Spinal cord (tissue), 10 donors: ENCODE measurements around the gene TENT5D. TPM values are rescaled to one million over a fixed set of nuclear protein-coding genes. Genes with fewer than 3 reads are reported as not detected.
"Not testable (repeated sequence)": the region's sequence is repeated elsewhere in the genome, so short reads cannot be mapped to it uniquely, and the experiment has no call there.

ENCODE experiments used
- DNase-seq, 6 donors: peaks; one replicate each; pipeline versions ENCODE4 v3.0.0 to v3.0.0-alpha.2; 2013 to 2015; ENCODE audit warnings: low spot score in 6 of 6, low read depth in 4 of 6
- H3K27ac ChIP-seq: one replicate; pipeline ENCODE4 v1.5.1; 2013; ENCODE audit warnings: low read depth, low read length, control low read depth
- H3K27me3 ChIP-seq: one replicate; pipeline ENCODE4 v1.6.1; 2013; ENCODE audit warnings: low read length; ENCODE audit not compliant: control insufficient read depth, insufficient read depth
- H3K36me3 ChIP-seq: one replicate; pipeline ENCODE4 v1.6.1; 2013; ENCODE audit warnings: low read length; ENCODE audit not compliant: control insufficient read depth, insufficient read depth
- H3K4me1 ChIP-seq: one replicate; pipeline ENCODE4 v1.6.1; 2013; ENCODE audit warnings: low read length; ENCODE audit not compliant: control insufficient read depth, insufficient read depth
- H3K4me3 ChIP-seq: one replicate; pipeline ENCODE4 v1.5.1; 2013; ENCODE audit warnings: low read depth, low read length, control low read depth
- H3K9me3 ChIP-seq: one replicate; pipeline ENCODE4 v1.6.1; 2013; ENCODE audit warnings: low read length; ENCODE audit not compliant: control insufficient read depth, insufficient read depth
- WGBS: methylation state at CpG from one replicate; pipeline ENCODE4 v1.1.5; 2013; ENCODE audit warnings: missing lambda C conversion rate; ENCODE audit not compliant: insufficient coverage; 5-methylcytosine and 5-hydroxymethylcytosine counted together
- polyA plus RNA-seq, 2 donors: library from polyadenylated mRNA; unstranded; fragments of 120-200 nt; gene quantifications; one replicate each; pipeline ENCODE4 v1.2.1, GENCODE V29; 2013; ENCODE audit not compliant: insufficient read length in 2 of 2
- total RNA-seq, 2 donors: library from RNA; depleted of rRNA in 1 of 2; stranded (reverse); fragments of 120-200 nt in 1 of 2; fragments of >200 nt in 1 of 2; gene quantifications; one replicate each; pipeline versions ENCODE4 v1.2.3 to v1.2.4, GENCODE V29; 2013 to 2014
- donor health status: healthy.

The TENT5D gene
- total and polyA plus RNA-seq, 4 donors: not detected

DNA sequence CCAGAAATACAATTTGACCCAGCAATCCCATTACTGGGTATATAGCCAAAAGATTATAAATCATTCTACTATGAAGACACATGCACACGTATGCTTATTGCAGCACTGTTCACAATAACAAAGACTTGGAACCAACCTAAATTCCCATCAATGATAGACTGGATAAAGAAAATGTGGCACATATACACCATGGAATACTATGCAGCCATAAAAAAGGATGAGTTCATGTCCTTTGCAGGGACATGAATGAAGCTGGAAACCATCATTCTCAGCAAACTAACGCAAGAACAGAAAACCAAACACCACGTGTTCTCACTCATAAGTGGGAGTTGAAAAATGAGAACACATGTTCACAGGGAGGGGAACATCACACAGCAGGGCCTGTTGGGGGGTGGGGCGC lies 47.9 kb downstream of the TENT5D start:
- H3K27me3 ChIP-seq, H3K4me3 ChIP-seq, H3K4me1 ChIP-seq, H3K36me3 ChIP-seq, DNase-seq, H3K9me3 ChIP-seq, H3K27ac ChIP-seq: not testable (repeated sequence)
- no CpG with 5 or more reads among the region's 4 CpGs for WGBS

DNA sequence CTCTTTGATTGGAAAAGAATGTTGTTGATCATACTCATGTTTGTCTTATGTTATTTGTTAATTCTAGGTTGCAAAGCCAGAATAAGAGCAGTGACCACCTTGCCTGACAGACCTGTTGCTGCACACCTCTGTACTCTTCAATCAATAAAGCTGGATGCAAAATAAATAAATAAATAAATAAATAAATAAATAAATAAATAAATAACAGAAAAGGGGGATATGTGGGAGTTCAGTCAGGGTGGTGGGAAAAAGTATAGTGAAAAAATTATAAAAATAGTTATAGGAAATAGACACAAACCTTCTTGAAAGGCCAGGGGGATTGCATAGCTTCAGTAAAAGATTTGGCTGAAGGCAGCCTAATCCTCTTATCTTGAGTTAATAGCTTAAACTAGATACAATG lies 51.3 kb downstream of the TENT5D start:
- no peak overlapping the region for H3K27ac ChIP-seq
- no peaks in the 10 kb centered on the region for H3K27me3 ChIP-seq
- H3K4me3 ChIP-seq: no peak overlapping the region
- DNase-seq: no peak
- H3K9me3 ChIP-seq: peaks cover 1% of the 10 kb centered on the region
- H3K4me1 ChIP-seq: no peaks in the 10 kb centered on the region
- no peaks in the 10 kb centered on the region for H3K36me3 ChIP-seq

DNA sequence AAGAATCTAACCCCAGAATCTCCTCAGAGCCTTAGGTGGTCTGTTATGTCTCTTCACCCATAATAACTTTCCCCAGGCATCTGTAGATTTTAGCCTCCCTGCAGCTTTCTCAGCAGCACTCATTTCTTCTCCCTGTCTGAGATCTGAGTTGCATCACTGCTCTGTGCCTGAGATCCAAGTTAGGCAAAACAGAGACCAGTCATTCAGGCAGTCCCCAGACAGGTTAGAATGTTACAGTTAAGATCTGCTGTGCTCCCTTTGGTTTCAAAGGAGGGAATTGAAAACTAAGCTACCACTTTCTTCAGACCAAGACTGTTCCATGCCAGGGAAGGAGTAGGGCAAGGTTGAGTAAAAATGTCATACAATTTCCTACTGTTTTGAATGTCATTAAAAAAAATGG lies 65.3 kb downstream of the TENT5D start:
- no peak overlapping the region for H3K27ac ChIP-seq

DNA sequence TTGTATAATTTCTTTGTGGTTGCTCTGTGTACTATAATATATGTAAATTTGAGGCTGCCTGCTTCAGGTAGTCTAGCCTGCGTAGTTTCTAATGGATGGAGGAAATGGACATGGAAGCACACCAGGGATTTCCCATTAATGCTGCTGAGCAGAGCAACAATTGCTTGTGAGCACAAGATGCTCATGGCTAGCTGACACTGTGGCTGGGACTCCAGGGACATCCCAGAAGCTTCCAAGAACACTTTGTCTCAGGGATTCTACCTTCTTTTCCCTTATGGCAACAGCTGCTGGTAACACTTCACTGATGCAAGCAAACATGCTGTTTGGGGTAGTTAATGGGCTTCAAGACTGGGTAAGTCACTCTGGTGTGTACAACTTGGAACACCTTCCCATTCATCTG lies 66.1 kb downstream of the TENT5D start:
- no peak for DNase-seq
- no peaks in the 10 kb centered on the region for H3K36me3 ChIP-seq
- no peaks in the 10 kb centered on the region for H3K4me1 ChIP-seq
- no peak overlapping the region for H3K4me3 ChIP-seq
- no peaks in the 10 kb centered on the region for H3K9me3 ChIP-seq
- WGBS: 60% methylated on average over 1 of the region's 1 CpG
- no peak overlapping the region for H3K27ac ChIP-seq
- H3K27me3 ChIP-seq: no peaks in the 10 kb centered on the region

More for the DNA sequence above, 65.3 kb downstream of the TENT5D start:
- no peak for DNase-seq
- no peak overlapping the region for H3K4me3 ChIP-seq
- no peaks in the 10 kb centered on the region for H3K9me3 ChIP-seq
- no peaks in the 10 kb centered on the region for H3K4me1 ChIP-seq
- H3K27me3 ChIP-seq: no peaks in the 10 kb centered on the region
- no peaks in the 10 kb centered on the region for H3K36me3 ChIP-seq

DNA sequence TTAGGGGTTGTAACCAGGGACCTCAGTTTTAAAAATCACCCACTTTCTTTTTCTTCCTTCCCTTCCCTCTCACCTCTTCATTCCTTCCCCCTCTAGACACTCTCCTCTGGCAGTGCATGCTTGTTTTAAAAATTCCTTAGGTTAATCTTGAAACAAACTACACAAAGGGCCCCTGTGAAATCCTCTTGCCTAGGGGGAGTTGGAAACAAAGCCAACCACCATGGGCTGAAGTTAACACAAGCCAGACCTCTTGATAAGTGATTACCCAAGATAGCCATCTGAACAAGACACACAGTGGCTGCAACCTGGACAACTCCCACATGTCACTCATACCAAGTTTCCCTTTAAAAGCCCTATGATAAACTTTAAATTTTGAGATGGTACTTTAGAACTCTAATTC lies 68.9 kb downstream of the TENT5D start:
- H3K4me1 ChIP-seq: no peaks in the 10 kb centered on the region
- no peaks in the 10 kb centered on the region for H3K36me3 ChIP-seq
- no peak overlapping the region for H3K4me3 ChIP-seq
- no peak for DNase-seq
- no peaks in the 10 kb centered on the region for H3K9me3 ChIP-seq
- no peak overlapping the region for H3K27ac ChIP-seq
- no peaks in the 10 kb centered on the region for H3K27me3 ChIP-seq
